Parathyroid adenoma (tissue), 2 donors: ENCODE data around the gene SMC6.

ENCODE experiments used
- H2AFZ ChIP-seq: fragments of 300-600 bp; sonication (generic); one replicate; pipeline ENCODE4 v1.7.0; 2017; ENCODE audit warnings: antibody characterized with exemption, mild to moderate bottlenecking
- H3K27ac ChIP-seq: fragments of 300-600 bp; sonication (generic); one replicate; pipeline ENCODE4 v1.7.0; 2017
- H3K27me3 ChIP-seq: fragments of 300-600 bp; sonication (generic); one replicate; pipeline ENCODE4 v1.7.0; 2017; ENCODE audit warnings: low read length; ENCODE audit not compliant: control insufficient read depth, insufficient read depth
- H3K36me3 ChIP-seq: fragments of 300-600 bp; sonication (generic); one replicate; pipeline ENCODE4 v1.7.0; 2017; ENCODE audit warnings: low read length; ENCODE audit not compliant: control insufficient read depth, insufficient read depth
- H3K4me1 ChIP-seq: fragments of 300-600 bp; sonication (generic); one replicate; pipeline ENCODE4 v1.7.0; 2017; ENCODE audit warnings: control low read depth
- H3K4me2 ChIP-seq: fragments of 300-600 bp; sonication (generic); one replicate; pipeline ENCODE4 v1.7.0; 2017; ENCODE audit warnings: low read length
- H3K4me3 ChIP-seq: fragments of 300-600 bp; sonication (generic); one replicate; pipeline ENCODE4 v1.7.0; 2017; ENCODE audit warnings: low read depth, low read length
- H3K79me2 ChIP-seq: fragments of 300-600 bp; sonication (generic); one replicate; pipeline ENCODE4 v1.7.0; 2017; ENCODE audit warnings: control low read depth
- H3K9ac ChIP-seq: fragments of 300-600 bp; sonication (generic); one replicate; pipeline ENCODE4 v1.7.0; 2017; ENCODE audit warnings: mild to moderate bottlenecking
- H3K9me3 ChIP-seq: fragments of 300-600 bp; sonication (generic); one replicate; pipeline ENCODE4 v1.7.0; 2017; ENCODE audit warnings: low read length; ENCODE audit not compliant: control insufficient read depth
- CTCF ChIP-seq: fragments of 300-600 bp; sonication (generic); IDR thresholded peaks from one replicate; pipeline ENCODE4 v1.7.0; 2017; ENCODE audit warnings: antibody characterized with exemption, mild to moderate bottlenecking
- donor health status: primary hyperparathyroidism.

Gene SMC6

GRCh38 chr2:17753803-17754663 is at the start of gene SMC6, which contains the start of gene GEN1:
SMC6 (minus strand) TSS chr2:17753810; CDS start chr2:17745946, 7,864 bp downstream.
GEN1 (plus strand) TSS chr2:17754138; CDS start chr2:17759944, 5,806 bp downstream.
- Histone ChIP-seq H3K9ac (peak within 1 kb of the TSS; percentile 41), H3K27ac (peak within 1 kb of the TSS; percentile 89), H3K9me3 (no peaks in the 10 kb centered on the region), H3K27me3 (no peaks in the 10 kb centered on the region), H2AFZ (peak within 1 kb of the TSS; percentile 99), H3K4me1 (no peaks in the 10 kb centered on the region), H3K4me2 (peak within 1 kb of the TSS; percentile 65), H3K4me3 (peak within 1 kb of the TSS; percentile 90), H3K36me3 (no peaks in the 10 kb centered on the region), H3K79me2 (peaks cover 2% of the 10 kb centered on the region)
- TF ChIP-seq CTCF, result no peak

- no peak overlapping the region for H3K4me3 ChIP-seq
- no peak overlapping the region for H3K27ac ChIP-seq
- no peaks in the 10 kb centered on the region for H3K4me1 ChIP-seq
- H3K79me2 ChIP-seq, result no peaks in the 10 kb centered on the region
- H3K9me3 ChIP-seq, result no peaks in the 10 kb centered on the region
- no peaks in the 10 kb centered on the region for H3K27me3 ChIP-seq
- no peaks in the 10 kb centered on the region for H3K36me3 ChIP-seq
- no peak overlapping the region for H3K9ac ChIP-seq
- H2AFZ ChIP-seq, result peak overlapping the region; percentile 10
- H3K4me2 ChIP-seq, result no peak overlapping the region
- TF ChIP-seq CTCF, result no peak
Observed at GRCh38 chr2:17800693-17801458, 47.3 kb upstream of the SMC6 start.

GRCh38 chr2:17800219-17800618 is 46.6 kb upstream of the SMC6 start:
- Histone ChIP-seq H3K9me3 (no peaks in the 10 kb centered on the region), H3K4me3 (no peak overlapping the region), H2AFZ (no peak overlapping the region), H3K79me2 (no peaks in the 10 kb centered on the region), H3K4me1 (no peaks in the 10 kb centered on the region), H3K36me3 (no peaks in the 10 kb centered on the region), H3K27ac (no peak overlapping the region), H3K4me2 (no peak overlapping the region), H3K27me3 (no peaks in the 10 kb centered on the region), H3K9ac (no peak overlapping the region)
- no peak for TF ChIP-seq CTCF

- Histone ChIP-seq H3K4me1 (no peaks in the 10 kb centered on the region), H3K9ac (no peak overlapping the region), H3K9me3 (no peaks in the 10 kb centered on the region), H3K4me2 (no peak overlapping the region), H2AFZ (no peak overlapping the region), H3K27me3 (no peaks in the 10 kb centered on the region), H3K79me2 (no peaks in the 10 kb centered on the region), H3K36me3 (no peaks in the 10 kb centered on the region), H3K27ac (no peak overlapping the region), H3K4me3 (no peak overlapping the region)
- no peak for TF ChIP-seq CTCF
Observed at GRCh38 chr2:17799301-17800120, 45.9 kb upstream of the SMC6 start.
